DMS 273 treated with DMSO at 0.1 percent for 48 hours (cell line): ENCODE results near the gene HIPK2.

Experiments
- DNase-seq: peaks from one replicate; lab custom pipeline; 2025; lab: John Stamatoyannopoulos, UW

The HIPK2 gene

DNA sequence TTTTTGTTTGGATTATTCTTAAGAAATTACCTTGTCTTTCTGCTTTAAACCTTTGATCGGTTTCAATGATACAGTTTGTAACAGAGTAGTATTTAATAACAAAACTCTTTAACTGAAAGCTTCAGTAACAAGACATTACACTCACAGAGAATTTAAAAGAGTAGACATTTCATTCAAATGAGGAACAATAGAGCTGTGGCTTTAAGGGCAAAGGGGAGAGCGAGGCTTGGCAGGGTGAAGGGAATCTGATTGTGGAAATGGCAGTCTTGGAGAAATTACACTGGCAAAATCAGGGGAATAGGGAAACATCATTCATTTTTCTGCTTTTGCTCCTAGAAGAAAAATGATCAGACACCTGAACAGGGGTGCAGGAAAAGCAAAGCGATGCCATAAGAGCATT, 5.1 kb upstream of the HIPK2 start:
- no peak for DNase-seq

DNA sequence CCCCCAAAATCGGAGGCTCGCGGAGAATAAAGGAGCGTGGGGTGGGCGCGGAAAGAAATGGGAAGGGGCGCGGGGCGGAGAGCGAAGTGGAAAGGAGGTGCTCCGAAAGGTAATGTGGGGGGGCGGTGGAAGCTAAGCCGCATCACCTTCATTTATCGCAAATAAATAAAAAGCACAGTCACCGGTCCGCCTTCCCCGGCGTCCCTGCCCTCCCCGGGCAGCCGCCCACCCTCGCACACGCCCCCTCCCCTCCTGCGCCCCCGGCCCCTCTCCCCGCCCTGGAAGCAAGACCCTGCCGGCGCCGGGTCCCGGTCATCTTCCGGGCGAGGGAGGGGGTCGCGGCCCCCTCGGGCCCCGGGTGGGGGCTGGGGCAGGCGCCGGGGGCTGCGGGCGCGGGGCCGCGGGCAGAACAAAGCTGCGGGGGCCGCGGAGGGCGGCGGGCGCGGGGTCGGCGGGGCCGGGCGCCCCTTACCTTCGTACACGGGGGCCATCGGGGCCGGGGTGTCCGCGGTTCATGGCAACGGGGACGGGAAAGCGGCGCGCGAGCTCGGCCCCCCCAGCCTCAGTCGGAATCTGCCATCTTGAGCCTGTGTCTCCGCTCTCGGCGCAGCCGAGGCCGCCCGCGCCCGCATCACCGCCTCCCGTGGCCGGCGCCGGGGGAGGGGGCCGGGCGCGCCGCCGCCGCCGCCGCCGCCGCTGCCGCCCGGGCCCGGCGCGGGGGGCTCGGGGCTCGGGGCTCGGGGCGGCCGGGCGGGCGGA, 486 bp downstream of the HIPK2 start:
- DNase-seq = no peak

DNA sequence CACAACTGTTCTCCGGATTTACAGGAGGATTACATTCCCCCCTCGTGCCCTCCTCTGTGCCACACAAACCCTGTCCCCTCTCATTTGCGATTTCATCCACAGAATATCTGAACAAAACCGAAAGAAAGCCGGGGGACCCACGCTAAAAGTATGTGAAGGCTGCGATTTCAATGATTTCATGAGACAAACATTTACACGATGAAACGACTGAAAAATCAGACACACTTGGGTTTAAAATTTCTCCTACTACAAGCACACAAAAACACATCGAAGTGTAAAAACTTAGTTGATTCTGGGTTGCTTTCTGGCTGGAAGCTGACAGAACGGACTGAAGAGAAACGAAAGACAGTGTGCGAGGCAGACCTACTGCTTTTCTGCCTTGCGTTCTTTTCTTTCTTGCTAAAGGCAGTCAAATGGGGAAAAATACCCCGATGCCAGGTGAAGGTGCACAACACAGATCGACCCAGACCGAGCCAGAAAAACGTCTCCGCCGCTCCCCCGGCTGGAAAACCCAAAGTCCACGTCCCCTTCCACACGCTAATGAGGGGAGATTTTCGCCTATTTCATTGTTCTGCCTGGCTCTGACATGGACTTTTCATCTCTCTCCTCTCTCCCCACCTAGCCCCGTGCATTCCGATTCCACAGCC, 1.2 kb downstream of the HIPK2 start:
- DNase-seq = peak; percentile 45

DNA sequence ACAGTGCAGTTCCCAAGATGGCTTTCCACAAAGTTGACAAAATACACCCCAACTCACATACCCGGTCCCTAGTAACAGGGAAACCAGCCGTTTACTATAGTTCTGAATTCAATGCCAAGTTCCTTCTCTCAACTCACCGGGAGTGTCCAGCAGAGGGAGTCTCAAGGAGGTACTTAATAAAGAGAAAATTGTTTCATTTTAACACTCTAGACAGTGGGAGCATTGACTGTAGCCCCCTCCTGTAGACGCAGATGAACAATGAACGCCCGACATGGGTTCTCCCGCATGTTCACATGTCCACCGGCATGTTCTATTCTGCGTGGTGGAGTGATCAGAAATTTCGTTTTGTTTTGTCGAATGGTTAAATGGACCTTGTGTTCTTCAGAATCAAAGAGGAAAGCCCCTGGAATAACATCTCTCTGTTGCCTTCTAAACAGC, 1.9 kb downstream of the HIPK2 start:
- peak; percentile 57 for DNase-seq

DNA sequence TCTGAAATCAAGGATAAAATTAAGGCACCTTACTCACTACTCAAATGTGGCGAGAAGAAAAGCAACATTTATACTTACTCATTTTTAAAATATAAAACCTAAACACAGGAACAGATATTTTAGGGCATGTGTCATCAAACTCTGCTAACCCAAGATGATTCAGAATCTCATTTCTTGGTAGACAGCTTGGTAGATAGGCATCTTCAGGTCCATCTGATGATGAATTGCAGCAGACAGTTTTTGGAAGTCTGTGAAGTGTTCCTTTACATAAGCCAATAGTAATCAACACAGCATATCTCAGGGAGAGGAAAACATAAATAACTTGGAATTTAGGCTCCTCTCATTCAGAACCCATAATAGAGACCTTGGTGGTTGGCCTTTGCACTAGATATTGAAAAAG, 3.4 kb downstream of the HIPK2 start:
- DNase-seq = no peak

DNA sequence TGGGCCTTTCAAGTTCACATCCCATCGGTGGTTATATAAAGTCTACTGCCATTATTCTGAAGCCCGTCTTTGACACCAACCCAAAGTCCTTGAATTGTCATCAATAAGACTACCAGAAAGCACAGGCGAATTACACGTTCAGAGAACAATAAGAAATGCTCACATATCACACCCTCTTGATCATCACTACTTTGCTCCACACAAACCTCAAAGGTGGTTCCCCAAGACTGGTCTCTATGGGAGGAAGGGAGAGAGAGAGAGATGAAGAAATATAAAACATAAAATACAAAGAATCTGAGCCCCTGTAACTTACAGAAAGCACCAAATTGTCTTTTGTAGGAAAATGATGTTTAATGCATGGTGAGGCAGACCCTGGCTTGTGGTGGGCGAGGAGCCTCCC, 4.4 kb downstream of the HIPK2 start:
- DNase-seq = no peak

DNA sequence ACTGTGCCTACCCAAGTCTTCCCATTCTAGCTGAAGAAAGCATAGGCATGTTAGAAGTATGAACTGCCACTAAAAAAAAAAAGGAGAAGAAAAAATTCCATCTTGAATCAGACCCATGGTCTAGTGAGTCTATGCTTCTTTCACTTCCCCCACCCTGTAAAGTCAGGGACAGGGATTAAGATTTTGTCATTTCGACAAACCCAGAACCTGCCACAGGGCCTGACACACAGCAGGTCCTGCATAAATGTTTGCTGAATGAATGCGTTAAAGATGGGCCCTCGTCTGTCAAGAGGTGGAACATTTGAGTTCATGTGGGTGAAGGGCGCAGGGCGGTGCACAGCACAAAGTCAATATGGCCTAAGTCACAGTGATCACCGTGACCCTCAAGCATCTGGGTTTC, 4.9 kb downstream of the HIPK2 start:
- no peak for DNase-seq

DNA sequence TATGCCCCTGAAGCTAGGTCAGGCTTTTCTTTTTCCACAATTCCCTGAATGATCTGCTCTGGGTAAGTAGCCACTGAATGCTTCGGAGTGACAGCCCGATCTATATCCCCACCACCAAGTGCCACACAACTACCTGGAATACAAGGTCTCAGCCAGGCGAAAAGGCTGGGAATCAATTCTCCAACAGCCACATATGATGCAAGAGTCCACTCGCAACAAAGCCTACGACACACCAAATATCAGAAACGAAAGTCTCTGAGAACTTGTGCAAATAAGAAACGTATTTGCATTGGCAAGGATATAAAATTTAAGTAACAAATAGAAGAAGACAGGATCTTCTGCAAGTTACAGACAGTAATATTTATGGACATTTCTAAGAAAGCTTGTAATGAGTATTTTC, 5.7 kb downstream of the HIPK2 start:
- DNase-seq = no peak

DNA sequence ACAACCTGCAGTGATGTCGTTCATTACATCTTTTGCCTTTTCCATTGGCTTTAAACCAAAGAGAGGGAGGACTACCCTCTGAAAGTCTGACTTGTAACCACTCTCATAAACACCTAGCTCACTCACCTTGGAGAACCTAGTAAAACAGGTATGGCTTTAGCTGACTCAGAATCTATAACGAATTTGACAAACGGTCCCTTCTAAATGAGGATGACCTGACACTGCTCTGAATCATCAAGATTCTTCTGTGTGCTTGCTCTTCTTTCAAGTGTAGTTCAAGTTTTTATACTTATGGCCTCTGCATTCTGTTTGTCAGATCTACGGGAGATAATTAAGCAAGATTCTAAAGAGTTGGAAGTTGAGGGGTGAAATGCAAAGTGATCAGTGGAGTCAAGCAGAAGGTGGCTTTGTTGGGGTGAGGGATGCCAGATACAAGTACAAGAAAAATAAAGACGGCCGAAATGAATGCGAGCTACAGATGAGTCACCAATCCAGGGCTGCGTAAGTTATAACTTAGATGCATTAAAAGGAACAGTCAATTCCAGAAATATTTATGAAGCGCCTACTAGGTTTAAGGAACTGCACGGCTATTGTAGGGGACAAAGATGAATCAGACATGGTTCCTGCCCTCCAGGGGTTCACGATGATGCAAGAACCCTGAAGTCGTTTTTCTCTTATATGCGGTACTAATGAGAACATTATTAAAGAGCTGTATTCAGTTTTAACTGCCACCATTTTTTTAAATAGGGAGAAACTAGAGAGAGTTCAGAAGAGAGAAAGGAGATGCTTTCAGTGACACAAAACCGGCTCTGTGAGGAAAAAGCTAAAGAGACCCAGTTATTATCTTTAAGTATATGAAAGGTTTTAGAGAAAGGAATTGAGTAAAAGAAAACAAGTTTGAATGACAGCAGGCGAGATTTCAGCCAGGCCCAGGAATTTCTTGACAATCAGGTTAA, 6.5 kb downstream of the HIPK2 start:
- DNase-seq = no peak

DNA sequence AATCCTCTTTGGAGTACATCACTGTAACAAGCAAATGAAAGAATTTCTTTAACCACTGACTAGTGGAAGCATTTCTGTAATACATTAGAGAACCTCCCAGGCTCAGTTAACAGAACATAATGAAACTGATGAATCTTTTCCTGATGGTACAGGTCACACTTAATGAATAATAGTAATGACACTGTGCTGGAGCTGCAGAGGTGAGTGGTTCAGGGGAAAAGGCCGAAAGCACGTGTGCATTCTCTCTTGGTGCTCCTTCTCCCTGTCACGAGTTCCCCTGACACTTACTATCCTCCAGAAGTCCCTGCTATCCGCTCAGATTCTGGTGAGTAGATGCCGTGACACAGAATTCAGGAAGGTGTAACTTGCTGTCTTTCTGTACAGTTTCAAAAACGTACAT, 8.0 kb downstream of the HIPK2 start:
- no peak for DNase-seq

DNA sequence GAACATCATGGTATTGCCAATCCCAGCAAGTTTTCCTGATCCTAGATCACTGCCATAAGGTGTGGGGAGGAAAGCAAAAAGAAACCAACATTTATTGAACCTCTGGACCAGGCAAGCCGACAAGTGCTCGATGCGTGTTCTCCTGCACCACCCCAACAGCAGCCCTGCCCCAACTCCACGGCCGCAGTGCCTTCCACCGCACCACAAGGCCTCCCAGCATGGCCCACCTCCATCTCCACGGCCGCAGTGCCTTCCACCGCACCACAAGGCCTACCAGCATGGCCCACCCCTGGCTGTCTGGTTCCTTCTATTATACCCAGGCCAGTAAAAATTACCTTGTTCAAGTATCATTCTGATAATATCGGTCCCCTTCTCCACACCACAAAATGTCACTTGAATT, 8.7 kb downstream of the HIPK2 start:
- DNase-seq = no peak

DNA sequence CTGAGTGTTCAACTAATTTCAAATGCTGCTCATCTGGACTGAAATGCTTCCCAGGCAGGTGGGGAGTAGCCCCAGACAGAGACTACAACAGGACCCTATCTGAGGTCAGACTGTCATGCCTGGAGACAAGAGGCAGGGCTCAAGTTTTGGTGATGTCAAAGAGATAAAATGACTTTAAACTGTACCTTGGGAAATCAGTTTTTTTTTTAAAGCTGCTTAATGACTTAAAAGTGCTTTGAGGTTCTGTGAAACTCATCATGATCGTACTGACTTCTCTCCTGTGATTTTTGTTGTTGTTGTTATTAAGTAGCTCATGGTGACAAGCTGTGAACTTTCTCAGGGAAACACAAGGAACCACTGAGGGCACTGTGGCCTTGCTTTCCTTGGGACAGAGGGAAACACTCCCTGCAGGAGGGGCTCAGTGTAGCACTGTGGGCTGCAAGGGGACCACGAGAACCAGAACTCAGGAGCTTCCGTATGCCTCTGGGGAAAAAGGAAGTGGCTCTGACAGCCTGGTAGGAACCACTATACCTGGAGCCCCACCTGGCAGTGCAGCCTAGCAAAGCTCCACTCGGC, 9.5 kb downstream of the HIPK2 start:
- no peak for DNase-seq

DNA sequence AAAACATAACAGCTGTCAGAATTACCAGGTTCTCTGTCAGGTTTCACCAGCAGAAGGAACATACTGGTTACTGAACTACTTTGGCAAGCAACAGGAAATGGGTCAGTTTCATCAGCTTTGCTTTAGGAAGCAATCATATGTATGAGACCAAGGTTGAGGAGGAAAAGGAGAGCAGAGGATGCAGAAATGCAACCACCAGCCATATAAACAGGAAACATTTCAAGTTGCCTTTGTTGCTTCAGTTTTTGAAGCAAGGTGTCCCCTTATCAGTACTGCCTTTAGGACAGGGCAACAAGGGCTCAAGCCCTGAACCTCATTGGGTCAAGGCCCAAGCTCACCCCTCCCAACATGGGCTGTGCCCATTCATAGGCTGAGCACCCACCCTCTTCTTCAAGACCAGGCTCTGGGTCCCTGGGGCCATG, 10.2 kb downstream of the HIPK2 start:
- DNase-seq = no peak

DNA sequence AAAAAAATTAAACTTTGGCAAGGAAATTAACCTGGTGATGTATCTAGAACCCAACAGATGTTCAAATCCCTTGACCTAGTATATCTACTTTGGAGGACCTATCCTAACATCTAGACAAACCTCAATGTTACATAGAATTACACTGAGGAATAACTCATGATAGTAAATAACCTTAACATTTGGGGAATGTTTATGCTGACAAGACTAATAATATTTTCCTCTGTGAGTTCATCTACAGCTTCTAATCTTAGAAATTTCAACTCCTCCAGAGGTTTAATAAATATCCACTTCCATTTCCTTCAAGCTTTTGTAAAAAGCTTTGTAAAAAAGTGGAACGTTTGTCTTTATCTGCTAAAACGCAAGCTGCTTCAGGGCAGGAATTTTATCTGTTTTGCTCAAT, 12.7 kb downstream of the HIPK2 start:
- DNase-seq = no peak

DNA sequence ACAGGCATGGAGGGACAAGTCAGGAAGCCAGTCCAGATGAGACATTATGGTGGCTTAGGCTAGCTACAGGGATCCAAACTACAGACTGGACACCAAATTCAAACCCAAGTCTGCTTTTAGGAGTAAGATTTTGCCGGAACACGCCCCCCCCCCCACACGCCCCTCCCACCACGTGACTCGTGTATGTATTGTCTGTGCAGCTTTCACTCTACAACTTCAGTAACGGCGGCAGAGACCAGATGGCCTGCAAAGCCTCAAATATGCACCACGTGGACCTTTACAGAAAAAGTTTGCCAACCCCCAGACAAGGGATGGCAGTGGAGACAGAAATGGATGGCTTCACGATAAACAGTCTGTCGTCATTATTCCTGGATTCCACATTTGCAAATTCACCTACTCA, 14.5 kb downstream of the HIPK2 start:
- DNase-seq = peak; percentile 60

DNA sequence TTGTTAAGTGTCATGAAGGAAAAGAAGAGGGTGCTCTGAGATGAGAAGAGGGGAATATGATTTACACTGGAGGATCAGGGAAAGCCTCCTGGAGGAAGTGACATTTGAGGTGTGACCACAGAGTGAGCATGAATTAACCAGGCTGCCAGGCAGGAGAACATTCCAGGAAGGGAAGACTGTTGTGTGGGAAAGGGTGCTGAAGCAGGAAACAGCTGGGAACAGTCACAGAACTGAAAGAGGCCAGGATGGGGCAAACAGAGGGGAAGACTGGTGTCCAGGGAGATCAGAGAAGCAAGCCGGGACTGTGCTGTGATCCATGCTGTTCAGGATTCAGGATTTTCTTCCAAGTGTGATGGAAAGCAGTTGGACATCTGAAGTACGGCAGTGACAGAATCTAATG, 14.9 kb downstream of the HIPK2 start:
- DNase-seq = no peak

DNA sequence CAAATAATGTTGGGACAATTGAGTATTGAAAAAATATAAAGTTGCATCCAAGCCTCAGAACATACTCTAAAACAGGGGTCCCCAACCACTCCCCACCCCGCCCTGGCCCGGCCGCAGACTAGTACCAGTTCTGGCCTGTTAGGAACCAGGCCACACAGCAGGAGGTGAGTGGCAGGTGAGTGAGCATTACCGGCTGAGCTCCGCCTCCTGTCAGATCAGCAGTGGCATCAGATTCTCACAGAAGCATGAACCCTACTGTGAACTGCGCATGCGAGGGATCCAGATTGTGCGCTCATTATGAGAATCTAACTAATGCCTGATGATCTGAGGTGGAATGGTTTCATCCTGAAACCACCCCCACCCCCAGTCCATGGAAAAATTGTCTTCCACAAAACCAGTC, 19.4 kb downstream of the HIPK2 start:
- no peak for DNase-seq

DNA sequence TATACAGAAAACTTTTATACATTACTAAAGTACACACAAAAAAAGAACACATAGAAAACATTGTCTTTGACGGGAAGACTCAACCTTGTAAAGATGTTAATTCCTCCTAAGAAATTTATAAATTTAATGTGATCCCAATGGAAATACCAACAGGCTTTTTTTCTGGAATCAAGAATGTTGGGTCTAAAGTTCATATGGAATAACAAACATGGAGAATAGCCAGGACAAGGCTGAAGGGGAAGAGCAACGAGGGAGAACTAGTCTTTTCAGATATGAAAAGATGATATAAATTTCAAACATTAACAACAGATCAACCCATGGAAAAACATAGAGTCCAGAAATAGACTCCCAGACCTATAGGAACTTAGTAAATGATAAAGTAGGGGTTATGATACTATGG, 19.8 kb downstream of the HIPK2 start:
- no peak for DNase-seq

DNA sequence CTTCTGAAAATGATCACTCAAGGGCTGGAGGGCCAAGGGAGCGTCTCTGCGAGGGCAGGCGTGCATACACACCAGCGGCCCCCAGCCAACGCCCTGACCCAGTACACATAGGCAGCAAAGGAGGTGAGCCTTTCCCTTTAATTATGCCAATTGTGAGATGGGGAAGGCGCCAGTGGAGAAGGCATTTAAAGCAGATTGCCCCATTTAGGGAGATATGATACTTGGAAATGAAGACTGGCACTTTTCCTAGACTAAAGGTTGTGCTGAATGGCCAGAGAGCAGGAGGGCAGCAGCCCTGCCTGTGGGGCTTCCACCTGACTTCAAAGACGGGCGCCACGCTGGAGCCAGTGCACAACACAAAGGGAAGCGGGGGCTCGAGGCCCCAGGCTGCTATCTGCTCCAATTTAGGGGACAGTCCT, 24.1 kb downstream of the HIPK2 start:
- no peak for DNase-seq

DNA sequence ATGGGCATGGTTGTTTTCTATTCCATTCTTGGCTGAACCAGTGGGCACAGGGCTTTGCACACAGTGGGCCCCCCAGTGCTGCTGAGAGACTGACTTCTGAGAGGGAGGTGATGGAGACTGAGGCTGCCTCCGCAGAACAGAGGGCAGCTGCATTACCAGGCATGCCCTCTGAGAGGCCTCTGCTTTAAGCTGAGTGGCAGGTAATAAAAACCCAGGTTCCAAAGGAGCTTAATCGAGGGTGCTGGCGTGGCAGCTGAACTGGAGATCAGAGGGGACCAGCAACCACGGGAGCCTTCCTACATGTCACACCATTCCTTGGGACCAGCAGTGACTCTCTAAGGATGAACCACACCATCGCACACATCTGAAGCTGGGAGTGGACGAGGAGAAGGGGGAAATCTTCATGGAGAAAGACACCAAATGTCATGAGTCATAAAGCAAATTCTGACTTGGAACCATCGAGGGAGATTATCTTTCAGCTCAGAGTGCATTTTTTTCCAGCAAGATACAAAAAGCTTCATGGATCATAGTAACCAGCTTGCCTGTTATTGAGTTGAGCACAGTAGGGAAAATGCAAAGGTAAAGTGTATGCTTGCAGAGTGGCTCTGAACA, 24.6 kb downstream of the HIPK2 start:
- DNase-seq = no peak

DNA sequence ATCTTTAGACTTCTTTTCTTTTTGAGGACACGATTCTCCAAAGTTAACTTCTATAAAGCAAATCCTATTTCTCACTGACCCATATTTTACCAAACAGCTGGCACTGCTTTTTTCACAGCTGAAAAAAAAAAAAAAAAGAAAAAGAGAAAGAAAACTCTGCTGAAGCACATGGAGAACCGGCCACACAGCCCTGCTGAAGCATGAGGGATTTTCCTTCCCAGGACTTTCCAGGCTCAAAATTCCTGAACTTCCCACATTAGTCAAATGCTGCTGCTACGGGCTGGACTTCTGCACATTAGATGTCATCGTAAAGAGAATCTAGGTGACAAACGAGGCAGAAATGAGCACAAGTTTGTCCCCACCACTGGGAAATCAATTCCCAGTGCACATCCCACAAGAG, 25.2 kb downstream of the HIPK2 start:
- no peak for DNase-seq

DNA sequence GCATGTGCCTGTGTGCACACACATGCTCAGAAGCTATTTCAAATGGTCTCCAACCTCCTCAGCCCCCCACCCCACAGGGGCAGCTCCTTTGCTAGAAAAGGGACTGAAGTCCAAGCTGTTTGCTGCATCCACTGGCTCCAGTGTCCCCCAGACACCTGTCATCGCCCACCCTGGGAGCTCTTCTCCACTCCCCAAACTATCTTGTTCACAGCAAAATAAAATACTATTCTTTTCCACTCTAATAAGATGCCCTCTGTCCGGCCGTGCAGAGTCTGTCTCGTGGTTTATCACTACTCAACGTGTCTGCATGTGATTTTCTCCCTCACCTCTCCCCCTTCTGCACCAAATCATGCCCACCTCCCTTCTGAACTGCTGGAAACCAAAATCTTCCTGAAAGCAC, 25.6 kb downstream of the HIPK2 start:
- no peak for DNase-seq
